ENCODE data around the gene IL2RA. TPM values are rescaled to one million over a fixed set of nuclear protein-coding genes. Genes with fewer than 3 reads are reported as not detected.
A peak's percentile ranks its signal among the peaks of the same experiment; 100 is the strongest.
"Not testable (repeated sequence)": the region's sequence is repeated elsewhere in the genome, so short reads cannot be mapped to it uniquely, and the experiment has no call there.

IL2RA gene
- total RNA-seq, 3 donors from 2014 or later (not counting 1 experiment from before 2014, with no cell fraction given): 3.4 to 11.2 (median 3.7) TPM

GRCh38 chr10:6108631-6109443 lies 46.7 kb upstream of the IL2RA start:
- Mint-ChIP-seq H3K4me1 (peaks cover 16 to 27% of the 10 kb centered on the region in 2 donors), H3K27ac (peak overlapping the region; percentile 36 to 60), H3K9me3 (no peaks in the 10 kb centered on the region), H3K27me3 (ENCODE audit: low read depth in 2 of 2) (no peaks in the 10 kb centered on the region), H3K4me3 (no peak overlapping the region), H3K36me3 (peaks cover 42% of the 10 kb centered on the region)
- intact Hi-C loops (cut with micrococcal nuclease): loop anchor here (1.0 to 10.0 kb wide), 3 partner anchors 42 to 293 kb away; partner anchors contain the start of gene PFKFB3
- H3K27me3 ChIP-seq (ENCODE audit: control insufficient read depth, insufficient read depth, low read length): no peaks in the 10 kb centered on the region
- no peaks in the 10 kb centered on the region for H3K9me3 ChIP-seq (ENCODE audit: control insufficient read depth, insufficient read depth, low read length)
- H3K27ac ChIP-seq (ENCODE audit: low read length): no peak overlapping the region
- DNase-seq: peak in 1 of 2 donors; percentile 82
- H3K36me3 ChIP-seq (ENCODE audit: control insufficient read depth, insufficient read depth, low read length): peaks cover 70% of the 10 kb centered on the region
- whole genome bisulfite sequencing (ENCODE audit: insufficient coverage): 46% methylated on average over 10 of the region's 12 CpGs
- ATAC-seq: peak; percentile 62 to 90 (median 76)
- H3K4me3 ChIP-seq (ENCODE audit: low read length): no peak overlapping the region
- H3K4me1 ChIP-seq (ENCODE audit: control insufficient read depth, insufficient read depth, low read length): peaks cover 6% of the 10 kb centered on the region
- TF ChIP-seq, protein P1, sequence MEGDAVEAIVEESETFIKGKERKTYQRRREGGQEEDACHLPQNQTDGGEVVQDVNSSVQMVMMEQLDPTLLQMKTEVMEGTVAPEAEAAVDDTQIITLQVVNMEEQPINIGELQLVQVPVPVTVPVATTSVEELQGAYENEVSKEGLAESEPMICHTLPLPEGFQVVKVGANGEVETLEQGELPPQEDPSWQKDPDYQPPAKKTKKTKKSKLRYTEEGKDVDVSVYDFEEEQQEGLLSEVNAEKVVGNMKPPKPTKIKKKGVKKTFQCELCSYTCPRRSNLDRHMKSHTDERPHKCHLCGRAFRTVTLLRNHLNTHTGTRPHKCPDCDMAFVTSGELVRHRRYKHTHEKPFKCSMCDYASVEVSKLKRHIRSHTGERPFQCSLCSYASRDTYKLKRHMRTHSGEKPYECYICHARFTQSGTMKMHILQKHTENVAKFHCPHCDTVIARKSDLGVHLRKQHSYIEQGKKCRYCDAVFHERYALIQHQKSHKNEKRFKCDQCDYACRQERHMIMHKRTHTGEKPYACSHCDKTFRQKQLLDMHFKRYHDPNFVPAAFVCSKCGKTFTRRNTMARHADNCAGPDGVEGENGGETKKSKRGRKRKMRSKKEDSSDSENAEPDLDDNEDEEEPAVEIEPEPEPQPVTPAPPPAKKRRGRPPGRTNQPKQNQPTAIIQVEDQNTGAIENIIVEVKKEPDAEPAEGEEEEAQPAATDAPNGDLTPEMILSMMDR (IDR thresholded peaks at IDR 0.05): peak; percentile 87

DNA sequence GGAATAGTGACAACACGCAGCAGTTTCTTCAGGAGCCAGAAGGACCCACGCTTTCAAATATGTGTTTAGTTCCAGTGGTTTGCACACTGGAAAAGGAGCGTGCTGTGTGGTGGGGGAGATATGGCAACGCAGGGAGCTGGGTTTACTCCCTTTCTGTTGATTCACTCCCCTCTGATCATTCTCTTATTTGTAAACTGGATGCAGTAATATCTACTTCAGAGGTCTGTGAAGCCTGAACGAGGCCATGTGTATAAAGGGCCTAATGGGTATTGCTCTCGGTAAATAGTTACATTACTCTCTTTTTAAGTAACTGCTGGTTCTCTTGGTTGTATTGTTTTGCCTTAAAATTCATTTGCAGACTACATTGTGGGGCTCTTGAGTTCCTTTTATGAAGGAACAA lies 45.9 kb upstream of the IL2RA start:
- H3K27me3 ChIP-seq (ENCODE audit: control insufficient read depth, insufficient read depth, low read length): no peaks in the 10 kb centered on the region
- H3K27ac ChIP-seq (ENCODE audit: low read length): no peak overlapping the region
- peaks cover 63% of the 10 kb centered on the region for H3K36me3 ChIP-seq (ENCODE audit: control insufficient read depth, insufficient read depth, low read length)
- H3K36me3 Mint-ChIP-seq: peaks cover 36% of the 10 kb centered on the region
- no peak overlapping the region for H3K4me3 ChIP-seq (ENCODE audit: low read length)
- H3K4me1 Mint-ChIP-seq: peaks cover 16 to 27% of the 10 kb centered on the region in 2 donors
- WGBS (ENCODE audit: insufficient coverage): over 99% methylated on average over 5 of the region's 6 CpGs
- ATAC-seq (no peak), DNase-seq (no peak)
- no peak overlapping the region for H3K4me3 Mint-ChIP-seq
- TF ChIP-seq, protein P1 (IDR thresholded peaks at IDR 0.05): no peak
- H3K4me1 ChIP-seq (ENCODE audit: control insufficient read depth, insufficient read depth, low read length): peaks cover 6% of the 10 kb centered on the region
- intact Hi-C loops (cut with micrococcal nuclease): loop anchor here (10.0 kb wide), 1 partner anchor 97 kb away; the partner anchor contains the start of gene PFKFB3
- peak overlapping the region; percentile 36 to 60 for H3K27ac Mint-ChIP-seq
- H3K27me3 Mint-ChIP-seq (ENCODE audit: low read depth in 2 of 2): no peaks in the 10 kb centered on the region
- H3K9me3 ChIP-seq (ENCODE audit: control insufficient read depth, insufficient read depth, low read length): no peaks in the 10 kb centered on the region
- no peaks in the 10 kb centered on the region for H3K9me3 Mint-ChIP-seq

GRCh38 chr10:6107616-6108015 lies 45.4 kb upstream of the IL2RA start:
- Mint-ChIP-seq H3K4me1 (peaks cover 16 to 27% of the 10 kb centered on the region in 2 donors), H3K36me3 (peaks cover 33% of the 10 kb centered on the region)
- not testable (repeated sequence) for H3K27ac Mint-ChIP-seq; H3K9me3 ChIP-seq (ENCODE audit: control insufficient read depth, insufficient read depth, low read length); ATAC-seq; H3K4me3 Mint-ChIP-seq; H3K27ac ChIP-seq (ENCODE audit: low read length); H3K4me1 ChIP-seq (ENCODE audit: control insufficient read depth, insufficient read depth, low read length); H3K27me3 Mint-ChIP-seq (ENCODE audit: low read depth in 2 of 2); DNase-seq; H3K4me3 ChIP-seq (ENCODE audit: low read length); H3K27me3 ChIP-seq (ENCODE audit: control insufficient read depth, insufficient read depth, low read length); H3K9me3 Mint-ChIP-seq
- 96% methylated on average over 2 of the region's 3 CpGs for WGBS (ENCODE audit: insufficient coverage)
- H3K36me3 ChIP-seq (ENCODE audit: control insufficient read depth, insufficient read depth, low read length): peaks cover 61% of the 10 kb centered on the region
- intact Hi-C loops (cut with micrococcal nuclease): loop anchor here (10.0 kb wide), 1 partner anchor 97 kb away; the partner anchor contains the start of gene PFKFB3

DNA sequence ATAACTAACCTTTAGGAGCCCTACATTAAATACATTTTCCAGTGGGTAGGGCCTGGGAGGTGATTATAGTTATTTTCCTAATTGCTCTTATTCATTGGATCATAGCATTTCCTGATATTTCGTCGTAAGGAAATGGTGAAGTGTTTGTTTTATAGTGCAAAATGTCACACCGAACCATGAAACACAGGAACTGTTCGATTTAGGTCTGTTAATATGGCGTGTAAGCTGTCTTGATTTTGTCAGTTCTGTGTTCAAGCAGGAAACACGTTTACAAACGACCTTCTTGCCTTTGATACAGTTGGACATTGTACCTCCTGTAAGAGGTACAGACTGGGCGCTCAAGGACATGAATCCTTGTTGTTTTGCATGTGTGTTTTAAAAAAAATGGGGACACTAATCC lies 41.4 kb upstream of the IL2RA start:
- H3K27me3 Mint-ChIP-seq (ENCODE audit: low read depth in 2 of 2): no peaks in the 10 kb centered on the region
- Histone ChIP-seq H3K4me1 (ENCODE audit: control insufficient read depth, insufficient read depth, low read length) (peaks cover 2% of the 10 kb centered on the region), H3K36me3 (ENCODE audit: control insufficient read depth, insufficient read depth, low read length) (peaks cover 50% of the 10 kb centered on the region), H3K27ac (ENCODE audit: low read length) (no peak overlapping the region), H3K4me3 (ENCODE audit: low read length) (no peak overlapping the region), H3K9me3 (ENCODE audit: control insufficient read depth, insufficient read depth, low read length) (no peaks in the 10 kb centered on the region), H3K27me3 (ENCODE audit: control insufficient read depth, insufficient read depth, low read length) (no peaks in the 10 kb centered on the region)
- no peak overlapping the region for H3K4me3 Mint-ChIP-seq
- TF ChIP-seq, protein P1 (IDR thresholded peaks at IDR 0.05): no peak
- intact Hi-C loops (cut with micrococcal nuclease): loop anchor here (10.0 kb wide), 1 partner anchor 101 kb away; the partner anchor contains the start of gene PFKFB3
- H3K9me3 Mint-ChIP-seq: no peaks in the 10 kb centered on the region
- 89% methylated on average over 8 of the region's 8 CpGs for WGBS (ENCODE audit: insufficient coverage)
- peaks cover 14% of the 10 kb centered on the region for H3K36me3 Mint-ChIP-seq
- DNase-seq (no peak), ATAC-seq (no peak)
- peaks cover 11 to 17% of the 10 kb centered on the region in 2 donors for H3K4me1 Mint-ChIP-seq
- H3K27ac Mint-ChIP-seq: no peak overlapping the region

Measured in natural killer cell (primary cell).